ENCODE measurements around the gene RUNX1.

Gene RUNX1

GRCh38 chr21:34795548-34796180 is 253.4 kb downstream of the RUNX1 start:
- DNase-seq (ENCODE audit: low spot score), result no peak
- no peak for FAIRE-seq

GRCh38 chr21:34795175-34795547 is 253.9 kb downstream of the RUNX1 start:
- no peak for FAIRE-seq
- no peak for DNase-seq (ENCODE audit: low spot score)

- no peak for FAIRE-seq
- no peak for DNase-seq (ENCODE audit: low spot score)
Measured at GRCh38 chr21:34794686-34795085, 254.4 kb downstream of the RUNX1 start.

- FAIRE-seq (no peak), DNase-seq (ENCODE audit: low spot score) (no peak)
Measured at GRCh38 chr21:34793471-34793870, 255.6 kb downstream of the RUNX1 start.

GRCh38 chr21:34792504-34793089 is 256.5 kb downstream of the RUNX1 start:
- no peak for FAIRE-seq
- DNase-seq (ENCODE audit: low spot score), result no peak

- DNase-seq (ENCODE audit: low spot score), result no peak
- no peak for FAIRE-seq
Measured at GRCh38 chr21:34791776-34792503, 257.2 kb downstream of the RUNX1 start.

- FAIRE-seq, result no peak
- DNase-seq (ENCODE audit: low spot score), result no peak
Measured at GRCh38 chr21:34790834-34791233, 258.3 kb downstream of the RUNX1 start.

- FAIRE-seq (no peak), DNase-seq (ENCODE audit: low spot score) (no peak)
Measured at GRCh38 chr21:34790341-34790740, 258.8 kb downstream of the RUNX1 start.

GRCh38 chr21:34788879-34789278 is 260.2 kb downstream of the RUNX1 start:
- DNase-seq (ENCODE audit: low spot score), result no peak

GRCh38 chr21:34783815-34784214 is 265.3 kb downstream of the RUNX1 start:
- no peak for DNase-seq (ENCODE audit: low spot score)
- FAIRE-seq, result no peak

More at GRCh38 chr21:34788879-34789278, 260.2 kb downstream of the RUNX1 start:
- FAIRE-seq, result no peak

GRCh38 chr21:34782506-34783360 is 266.4 kb downstream of the RUNX1 start:
- FAIRE-seq, result no peak

GRCh38 chr21:34781526-34781925 is 267.6 kb downstream of the RUNX1 start:
- no peak for DNase-seq (ENCODE audit: low spot score)
- FAIRE-seq, result no peak

More at GRCh38 chr21:34782506-34783360, 266.4 kb downstream of the RUNX1 start:
- DNase-seq (ENCODE audit: low spot score), result no peak

- FAIRE-seq (no peak), DNase-seq (ENCODE audit: low spot score) (no peak)
Measured at GRCh38 chr21:34779860-34780259, 269.2 kb downstream of the RUNX1 start.

- DNase-seq (ENCODE audit: low spot score) (peak; percentile 50), FAIRE-seq (no peak)
Measured at GRCh38 chr21:34775793-34776192, 273.3 kb downstream of the RUNX1 start.

GRCh38 chr21:34774750-34775149 is 274.4 kb downstream of the RUNX1 start:
- FAIRE-seq, result no peak
- no peak for DNase-seq (ENCODE audit: low spot score)

- peak; percentile 79 for FAIRE-seq
- DNase-seq (ENCODE audit: low spot score), result peak; percentile 46
Measured at GRCh38 chr21:34771512-34772028, 277.5 kb downstream of the RUNX1 start.

GRCh38 chr21:34770576-34770975 is 278.5 kb downstream of the RUNX1 start:
- DNase-seq (ENCODE audit: low spot score) (no peak), FAIRE-seq (no peak)

GRCh38 chr21:34768326-34768725 is 280.8 kb downstream of the RUNX1 start:
- DNase-seq (ENCODE audit: low spot score), result no peak
- no peak for FAIRE-seq

- FAIRE-seq, result no peak
- no peak for DNase-seq (ENCODE audit: low spot score)
Measured at GRCh38 chr21:34766862-34767261, 282.2 kb downstream of the RUNX1 start.

GRCh38 chr21:34765619-34766018 is 283.5 kb downstream of the RUNX1 start:
- FAIRE-seq, result no peak

GRCh38 chr21:34764715-34765284 is 284.3 kb downstream of the RUNX1 start:
- DNase-seq (ENCODE audit: low spot score) (no peak), FAIRE-seq (no peak)

More at GRCh38 chr21:34765619-34766018, 283.5 kb downstream of the RUNX1 start:
- DNase-seq (ENCODE audit: low spot score), result no peak
